GM06990 (cell line): ENCODE data around the gene SLC4A8.

ENCODE experiments used
- DNase-seq: peaks from one replicate; pipeline ENCODE4 v3.0.0-alpha.2; 2011; ENCODE audit not compliant: insufficient read length; ENCODE audit errors: extremely low read depth
- H3K27me3 ChIP-seq: replicated peaks from 2 replicates; pipeline ENCODE4 v1.6.0; 2011; ENCODE audit warnings: low read length; ENCODE audit not compliant: control insufficient read depth, insufficient read depth
- H3K36me3 ChIP-seq: 2 replicates; pipeline ENCODE4 v1.5.1; 2011; ENCODE audit warnings: low read length; ENCODE audit not compliant: control insufficient read depth, insufficient read depth
- H3K4me3 ChIP-seq: replicated peaks from 2 replicates; pipeline ENCODE4 v1.5.1; 2011; ENCODE audit warnings: low read depth, mild to moderate bottlenecking, control low read depth, low read length
- TF ChIP-seq, protein P1 (sequence below): IDR thresholded peaks from 2 replicates; pipeline ENCODE4 v1.5.1; 2011; ENCODE audit warnings: low read length, control low read depth, mild to moderate bottlenecking, inconsistent platforms; ENCODE audit not compliant: insufficient read depth, poor library complexity, severe bottlenecking

Gene SLC4A8

DNA sequence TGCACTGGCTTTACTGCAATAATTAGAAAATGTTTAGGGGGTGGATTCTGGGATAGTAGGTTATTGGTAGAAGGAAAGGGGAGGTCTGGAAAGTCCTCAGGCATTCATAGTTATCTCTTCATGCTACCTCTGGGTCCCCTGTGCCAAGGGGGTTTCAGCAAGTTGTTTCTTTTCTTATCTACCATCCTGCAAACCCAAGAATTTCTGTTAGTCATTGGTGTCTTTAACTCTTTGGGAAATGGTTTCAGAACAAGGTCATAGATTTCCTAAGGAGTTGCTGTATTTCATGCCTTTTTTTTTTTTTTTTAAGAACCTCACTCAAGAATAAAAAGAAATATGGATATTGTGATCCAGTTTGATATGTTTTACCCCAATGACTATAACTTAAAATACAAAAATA is 63.6 kb downstream of the SLC4A8 start:
- DNase-seq = no peak
- H3K27me3 ChIP-seq = no peaks in the 10 kb centered on the region
- H3K4me3 ChIP-seq = no peak overlapping the region
- TF ChIP-seq, protein P1, sequence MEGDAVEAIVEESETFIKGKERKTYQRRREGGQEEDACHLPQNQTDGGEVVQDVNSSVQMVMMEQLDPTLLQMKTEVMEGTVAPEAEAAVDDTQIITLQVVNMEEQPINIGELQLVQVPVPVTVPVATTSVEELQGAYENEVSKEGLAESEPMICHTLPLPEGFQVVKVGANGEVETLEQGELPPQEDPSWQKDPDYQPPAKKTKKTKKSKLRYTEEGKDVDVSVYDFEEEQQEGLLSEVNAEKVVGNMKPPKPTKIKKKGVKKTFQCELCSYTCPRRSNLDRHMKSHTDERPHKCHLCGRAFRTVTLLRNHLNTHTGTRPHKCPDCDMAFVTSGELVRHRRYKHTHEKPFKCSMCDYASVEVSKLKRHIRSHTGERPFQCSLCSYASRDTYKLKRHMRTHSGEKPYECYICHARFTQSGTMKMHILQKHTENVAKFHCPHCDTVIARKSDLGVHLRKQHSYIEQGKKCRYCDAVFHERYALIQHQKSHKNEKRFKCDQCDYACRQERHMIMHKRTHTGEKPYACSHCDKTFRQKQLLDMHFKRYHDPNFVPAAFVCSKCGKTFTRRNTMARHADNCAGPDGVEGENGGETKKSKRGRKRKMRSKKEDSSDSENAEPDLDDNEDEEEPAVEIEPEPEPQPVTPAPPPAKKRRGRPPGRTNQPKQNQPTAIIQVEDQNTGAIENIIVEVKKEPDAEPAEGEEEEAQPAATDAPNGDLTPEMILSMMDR = no peak
- H3K36me3 ChIP-seq = no peaks in the 10 kb centered on the region

DNA sequence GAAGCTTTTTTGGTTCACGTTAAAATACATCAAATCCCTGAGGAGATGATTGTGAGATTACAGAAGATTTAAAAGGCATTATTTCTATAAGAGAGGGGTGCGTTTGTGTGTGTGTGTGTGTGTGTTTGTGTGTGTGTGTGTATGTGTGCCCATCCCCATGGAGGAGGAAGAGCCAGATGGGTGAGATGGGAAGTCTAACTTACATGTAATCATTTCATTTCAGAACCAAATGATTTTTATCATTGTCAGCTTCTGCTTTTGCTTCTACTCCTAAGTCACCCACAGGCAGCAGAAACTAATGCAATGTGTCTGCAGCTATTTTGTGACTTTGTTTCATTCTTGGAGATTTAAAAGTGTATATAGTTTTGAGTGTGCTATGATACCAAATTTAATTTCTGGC is 68.7 kb downstream of the SLC4A8 start:
- no peak for DNase-seq
- TF ChIP-seq, protein P1 = no peak

GRCh38 chr12:51496895-51497294 is 72.3 kb downstream of the SLC4A8 start:
- H3K36me3 ChIP-seq = no peaks in the 10 kb centered on the region
- DNase-seq = no peak
- H3K4me3 ChIP-seq = no peak overlapping the region
- no peaks in the 10 kb centered on the region for H3K27me3 ChIP-seq
- TF ChIP-seq, protein P1 = no peak

More for the DNA sequence above, 68.7 kb downstream of the SLC4A8 start:
- Histone ChIP-seq H3K27me3 (no peaks in the 10 kb centered on the region), H3K36me3 (no peaks in the 10 kb centered on the region), H3K4me3 (no peak overlapping the region)

GRCh38 chr12:51504851-51505250 is 80.2 kb downstream of the SLC4A8 start:
- no peak overlapping the region for H3K4me3 ChIP-seq
- no peaks in the 10 kb centered on the region for H3K36me3 ChIP-seq
- DNase-seq = no peak
- TF ChIP-seq, protein P1 = no peak
- H3K27me3 ChIP-seq = no peaks in the 10 kb centered on the region

GRCh38 chr12:51505360-51506105 is 80.9 kb downstream of the SLC4A8 start:
- TF ChIP-seq, protein P1 = no peak
- DNase-seq = no peak
- H3K27me3 ChIP-seq = no peaks in the 10 kb centered on the region
- no peak overlapping the region for H3K4me3 ChIP-seq
- H3K36me3 ChIP-seq = no peaks in the 10 kb centered on the region
